Stimulated activated memory B cell treated with anti-CD40 and anti-IgM and Interleukin-4, amounts not matched to agents 10 μg/mL and 1 μg/mL and 100 μg/mL, for 72 hours (primary cell): ENCODE results near the gene EFS.
A peak's percentile ranks its signal among the peaks of the same experiment; 100 is the strongest.

Experiments used
- ATAC-seq: fragments of 150-1000 bp; cut with Tn5 transposase; 2 replicates; pipeline ENCODE4 v1.10.0; 2021
- H3K27ac Mint-ChIP-seq: one replicate; pipeline ENCODE4 v1.8.0; 2022; ENCODE audit warnings: mild to moderate bottlenecking, mixed read lengths
- H3K27me3 Mint-ChIP-seq: one replicate; pipeline ENCODE4 v1.8.0; 2022; ENCODE audit warnings: mixed read lengths
- H3K36me3 Mint-ChIP-seq: one replicate; pipeline ENCODE4 v1.8.0; 2022; ENCODE audit warnings: mixed read lengths
- H3K4me1 Mint-ChIP-seq: one replicate; pipeline ENCODE4 v1.8.0; 2022; ENCODE audit warnings: mixed read lengths
- H3K4me3 Mint-ChIP-seq: one replicate; pipeline ENCODE4 v1.8.0; 2022; ENCODE audit warnings: mild to moderate bottlenecking, moderate library complexity, mixed read lengths
- H3K9me3 Mint-ChIP-seq: one replicate; pipeline ENCODE4 v1.8.0; 2022; ENCODE audit warnings: mixed read lengths

Gene EFS

GRCh38 chr14:23359167-23359626, 5.8 kb downstream of the EFS start:
- peaks cover 44% of the 10 kb centered on the region for H3K27me3 Mint-ChIP-seq
- ATAC-seq, result no peak
- no peaks in the 10 kb centered on the region for H3K36me3 Mint-ChIP-seq
- no peak overlapping the region for H3K4me3 Mint-ChIP-seq
- no peaks in the 10 kb centered on the region for H3K4me1 Mint-ChIP-seq
- H3K27ac Mint-ChIP-seq, result no peak overlapping the region
- H3K9me3 Mint-ChIP-seq, result no peaks in the 10 kb centered on the region

DNA sequence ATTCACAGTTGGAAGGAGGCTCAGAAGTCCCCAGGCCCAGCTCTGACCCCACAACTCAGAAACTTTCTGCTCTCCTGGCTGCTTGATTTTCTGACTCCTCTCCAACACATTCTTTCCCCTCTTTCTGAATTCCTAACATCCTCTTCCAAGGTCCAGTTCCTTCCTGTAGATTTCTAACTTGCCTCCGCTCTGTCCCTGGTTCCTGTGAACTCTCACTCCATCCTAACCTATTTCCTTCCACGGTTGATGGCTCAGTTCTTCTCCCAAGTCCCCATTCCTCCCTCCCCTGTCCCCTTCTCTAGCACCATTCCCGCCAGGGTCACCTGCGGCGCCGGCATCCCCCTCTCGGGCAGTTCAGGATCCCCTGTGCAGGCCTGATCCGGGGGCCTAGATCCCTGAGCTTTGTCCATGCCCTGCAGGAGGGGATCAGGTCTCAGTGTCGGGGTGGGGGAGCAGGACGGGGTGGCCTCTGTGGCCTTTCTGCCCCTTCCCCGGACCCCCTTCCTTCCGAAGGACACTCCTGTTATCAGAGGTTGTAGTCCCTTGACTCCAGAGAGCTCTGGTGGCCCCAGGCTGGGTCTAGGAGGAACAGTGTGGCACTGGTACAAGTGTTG, 6.3 kb downstream of the EFS start:
- ATAC-seq, result no peak
- Mint-ChIP-seq H3K36me3 (no peaks in the 10 kb centered on the region), H3K27ac (no peak overlapping the region), H3K9me3 (no peaks in the 10 kb centered on the region), H3K27me3 (peaks cover 47% of the 10 kb centered on the region), H3K4me1 (no peaks in the 10 kb centered on the region), H3K4me3 (no peak overlapping the region)

DNA sequence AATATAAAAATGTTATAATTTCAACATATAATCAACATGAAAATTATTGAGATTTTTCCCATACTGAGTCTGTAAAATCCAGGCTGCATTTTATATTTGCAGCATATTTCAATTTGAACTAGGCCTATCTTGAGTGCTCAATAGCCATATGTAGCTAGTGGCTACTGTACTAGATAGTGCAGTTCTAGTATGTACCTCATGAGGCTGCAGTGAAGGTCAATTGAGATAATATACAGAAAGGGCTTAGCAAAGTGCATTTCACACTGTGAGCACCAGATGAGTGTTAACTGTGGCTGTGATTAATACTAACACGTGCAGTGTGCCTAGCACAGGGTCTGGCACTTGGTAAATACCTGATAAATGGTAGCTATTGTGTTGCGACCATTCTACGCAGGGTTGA, 6.9 kb downstream of the EFS start:
- ATAC-seq, result no peak
- Mint-ChIP-seq H3K9me3 (no peaks in the 10 kb centered on the region), H3K36me3 (no peaks in the 10 kb centered on the region), H3K4me3 (no peak overlapping the region), H3K27ac (no peak overlapping the region), H3K4me1 (no peaks in the 10 kb centered on the region), H3K27me3 (peaks cover 53% of the 10 kb centered on the region)

DNA sequence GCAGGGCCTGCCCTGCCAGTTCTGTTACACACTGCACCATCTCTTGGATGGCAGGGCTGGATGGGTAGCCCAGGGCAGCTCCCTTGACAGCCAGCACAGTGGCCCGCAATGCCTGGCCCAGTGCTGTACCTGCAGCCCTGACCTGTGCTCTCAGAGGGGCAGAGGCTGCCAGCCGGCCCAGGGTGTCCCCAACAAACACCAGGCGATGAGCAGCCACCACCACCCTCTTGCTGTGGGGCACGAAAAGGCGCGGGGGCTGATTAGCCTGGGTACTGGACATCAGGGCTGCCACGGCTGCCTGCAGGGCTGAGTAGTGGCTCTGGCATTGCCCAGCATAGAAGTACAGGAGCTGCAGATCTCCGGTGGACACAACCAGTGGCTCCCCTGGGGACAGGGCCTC, 7.7 kb downstream of the EFS start:
- H3K9me3 Mint-ChIP-seq, result no peaks in the 10 kb centered on the region
- no peak overlapping the region for H3K4me3 Mint-ChIP-seq
- no peak for ATAC-seq
- no peak overlapping the region for H3K27ac Mint-ChIP-seq
- H3K4me1 Mint-ChIP-seq, result no peaks in the 10 kb centered on the region
- no peaks in the 10 kb centered on the region for H3K36me3 Mint-ChIP-seq
- peaks cover 57% of the 10 kb centered on the region for H3K27me3 Mint-ChIP-seq

DNA sequence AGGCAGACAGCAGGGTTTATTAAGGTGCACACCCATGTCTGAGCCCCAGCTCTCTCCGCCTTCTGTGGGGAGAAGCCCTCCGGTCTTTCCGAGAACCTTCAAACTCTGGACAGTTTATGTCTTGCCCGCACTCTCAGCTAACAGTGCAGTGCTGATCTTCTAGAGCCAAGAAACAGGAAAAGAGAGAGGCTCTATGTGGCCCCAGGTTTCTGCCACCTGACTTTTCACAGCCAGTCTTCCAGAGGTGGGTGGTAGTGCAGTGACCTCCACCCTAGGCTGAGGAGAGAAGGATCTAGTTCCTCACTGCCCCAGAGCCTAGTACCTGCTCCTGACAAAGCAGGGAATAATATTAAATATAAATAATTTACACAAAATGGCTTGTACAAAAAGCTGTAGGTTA, 8.3 kb downstream of the EFS start:
- H3K4me1 Mint-ChIP-seq, result no peaks in the 10 kb centered on the region
- peaks cover 57% of the 10 kb centered on the region for H3K27me3 Mint-ChIP-seq
- no peaks in the 10 kb centered on the region for H3K36me3 Mint-ChIP-seq

DNA sequence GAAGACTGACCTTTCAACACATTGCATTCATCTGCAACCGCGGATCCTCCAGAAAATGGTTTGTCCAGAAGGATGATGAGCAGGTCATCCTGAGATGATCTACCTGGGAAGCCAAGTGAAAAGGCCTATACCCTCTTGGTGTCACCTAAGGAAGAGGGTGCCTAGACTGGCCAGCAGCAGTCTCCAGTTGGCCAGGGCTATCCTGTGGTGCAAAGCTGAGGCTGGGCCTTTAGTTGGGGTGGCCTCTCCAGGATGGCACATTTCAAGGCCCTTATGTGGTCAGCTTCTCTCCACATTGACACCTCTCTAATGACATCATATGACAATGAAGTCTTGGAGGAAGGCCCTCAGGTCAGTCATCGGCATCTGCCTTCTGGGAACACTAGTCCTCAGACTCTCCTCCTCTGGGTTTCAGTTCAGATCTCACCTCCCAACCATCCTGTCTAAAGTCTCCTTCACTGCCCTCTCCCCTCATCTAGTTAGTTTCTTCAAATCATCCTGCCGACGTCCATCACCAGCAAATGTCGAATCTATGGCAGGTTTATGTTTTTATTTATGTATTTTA, 9.0 kb downstream of the EFS start:
- no peak for ATAC-seq
- Mint-ChIP-seq H3K9me3 (no peaks in the 10 kb centered on the region), H3K27me3 (peaks cover 64% of the 10 kb centered on the region), H3K4me1 (no peaks in the 10 kb centered on the region), H3K4me3 (no peak overlapping the region), H3K36me3 (no peaks in the 10 kb centered on the region), H3K27ac (no peak overlapping the region)

More for the DNA sequence above, 8.3 kb downstream of the EFS start:
- H3K4me3 Mint-ChIP-seq, result no peak overlapping the region
- no peaks in the 10 kb centered on the region for H3K9me3 Mint-ChIP-seq
- H3K27ac Mint-ChIP-seq, result no peak overlapping the region
- no peak for ATAC-seq

GRCh38 chr14:23354990-23355389, 10.0 kb downstream of the EFS start:
- H3K4me3 Mint-ChIP-seq, result no peak overlapping the region
- H3K27me3 Mint-ChIP-seq, result peaks cover 69% of the 10 kb centered on the region
- H3K27ac Mint-ChIP-seq, result no peak overlapping the region
- no peaks in the 10 kb centered on the region for H3K4me1 Mint-ChIP-seq
- no peaks in the 10 kb centered on the region for H3K36me3 Mint-ChIP-seq
- ATAC-seq, result no peak
- H3K9me3 Mint-ChIP-seq, result peaks cover 3% of the 10 kb centered on the region

DNA sequence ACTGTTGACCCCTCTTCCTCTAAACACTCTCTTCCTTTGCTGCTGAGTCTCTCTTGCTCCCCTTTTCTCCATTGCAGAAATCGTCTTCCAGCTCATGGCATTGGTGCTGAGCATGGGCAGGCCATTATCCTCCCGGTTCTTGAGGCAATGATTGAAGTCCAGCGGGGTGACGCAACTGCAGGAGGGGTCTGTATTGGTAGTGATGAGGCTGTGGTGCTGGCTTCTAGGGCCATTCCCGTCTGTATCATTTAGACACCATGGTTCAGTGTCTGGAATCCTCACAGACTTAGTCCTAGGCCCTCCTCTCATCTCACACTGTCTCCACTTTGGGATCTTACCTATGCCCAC, 11.6 kb downstream of the EFS start:
- peaks cover 3% of the 10 kb centered on the region for H3K9me3 Mint-ChIP-seq
- H3K36me3 Mint-ChIP-seq, result no peaks in the 10 kb centered on the region
- peak overlapping the region; percentile 53 for H3K4me3 Mint-ChIP-seq
- H3K4me1 Mint-ChIP-seq, result no peaks in the 10 kb centered on the region
- peaks cover 71% of the 10 kb centered on the region for H3K27me3 Mint-ChIP-seq
- no peak overlapping the region for H3K27ac Mint-ChIP-seq
- ATAC-seq, result no peak

- peak within 1 kb of the TSS; percentile 57 for H3K4me3 Mint-ChIP-seq
- ATAC-seq, result peak; percentile 67
- H3K36me3 Mint-ChIP-seq, result no peaks in the 10 kb centered on the region
- peaks cover 76% of the 10 kb centered on the region for H3K27me3 Mint-ChIP-seq
- no peak within 1 kb of the TSS for H3K27ac Mint-ChIP-seq
- H3K9me3 Mint-ChIP-seq, result peaks cover 3% of the 10 kb centered on the region
- H3K4me1 Mint-ChIP-seq, result no peaks in the 10 kb centered on the region
These were observed 12.2 kb downstream of the EFS start, which contains the start of gene SLC22A17 for GRCh38 chr14:23352506-23353432. SLC22A17 (minus strand) TSS chr14:23352887.

DNA sequence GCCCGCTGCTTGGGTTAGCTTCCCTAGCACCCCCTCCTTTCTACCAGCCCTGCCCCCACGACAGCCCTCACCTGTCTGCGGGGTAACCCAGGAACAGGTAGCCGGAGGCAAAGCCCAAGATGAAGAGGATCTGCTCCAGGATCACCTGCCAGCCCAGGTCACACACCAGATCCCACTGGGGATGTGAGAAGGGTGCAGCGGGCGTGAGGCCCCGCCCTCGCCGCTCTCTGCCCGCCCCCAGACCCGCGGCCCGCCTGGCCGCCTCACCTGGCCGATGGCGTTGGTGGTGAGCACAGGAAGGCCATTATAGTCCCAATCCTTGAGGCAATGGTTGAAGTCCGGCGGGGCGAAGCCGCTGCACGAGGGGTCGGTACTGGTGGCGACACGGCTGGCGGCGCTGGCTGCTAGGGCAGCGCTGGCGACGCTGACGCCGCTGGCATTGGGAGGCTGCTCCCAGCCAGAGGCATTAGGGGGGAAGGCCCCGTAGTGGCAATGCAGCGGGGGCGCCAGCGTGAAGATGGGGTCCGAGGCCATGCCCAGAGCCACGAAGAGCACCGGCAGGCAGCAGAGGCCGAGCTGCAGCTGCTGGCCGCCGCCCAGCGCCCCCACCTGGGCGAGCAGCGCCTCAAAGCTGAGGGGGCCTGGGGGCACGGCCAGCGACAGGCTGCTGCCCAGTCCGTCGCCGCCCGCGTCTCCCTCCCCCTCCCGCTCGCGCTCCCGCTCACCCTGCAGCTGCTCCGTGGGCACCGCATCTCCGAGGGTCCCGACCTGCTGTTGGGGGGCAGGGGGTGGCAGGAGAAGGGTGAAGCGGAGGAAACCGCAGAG, 13.1 kb downstream of the EFS start:
- no peaks in the 10 kb centered on the region for H3K36me3 Mint-ChIP-seq
- no peak overlapping the region for H3K27ac Mint-ChIP-seq
- peak overlapping the region; percentile 57 for H3K4me3 Mint-ChIP-seq
- H3K9me3 Mint-ChIP-seq, result peaks cover 3% of the 10 kb centered on the region
- H3K4me1 Mint-ChIP-seq, result no peaks in the 10 kb centered on the region
- H3K27me3 Mint-ChIP-seq, result peaks cover 78% of the 10 kb centered on the region
- ATAC-seq, result no peak

GRCh38 chr14:23349156-23349845, 15.7 kb downstream of the EFS start:
- Mint-ChIP-seq H3K4me1 (no peaks in the 10 kb centered on the region), H3K9me3 (peaks cover 3% of the 10 kb centered on the region), H3K4me3 (no peak overlapping the region), H3K36me3 (no peaks in the 10 kb centered on the region), H3K27me3 (peaks cover 56% of the 10 kb centered on the region), H3K27ac (no peak overlapping the region)
- ATAC-seq, result no peak

DNA sequence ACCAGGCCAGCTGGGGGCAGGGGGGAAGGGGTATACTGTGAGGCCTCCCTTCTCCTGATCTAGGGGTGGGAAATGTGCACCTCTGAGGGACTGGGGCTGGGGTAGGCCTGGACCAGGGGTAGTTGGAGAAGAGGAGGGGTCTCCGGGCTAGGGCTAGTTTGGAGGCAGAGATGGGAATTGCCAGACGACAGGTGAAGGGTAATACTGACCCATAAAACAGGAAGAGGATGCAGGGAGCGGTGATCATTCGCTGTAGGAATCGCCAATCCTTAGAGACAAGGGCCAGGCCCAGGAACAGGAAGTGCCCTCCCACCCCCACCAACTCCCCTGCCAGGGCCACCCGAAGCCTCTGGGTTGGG, 16.7 kb downstream of the EFS start:
- Mint-ChIP-seq H3K27me3 (peaks cover 45% of the 10 kb centered on the region), H3K9me3 (peaks cover 3% of the 10 kb centered on the region), H3K4me3 (no peak overlapping the region), H3K4me1 (no peaks in the 10 kb centered on the region), H3K27ac (no peak overlapping the region), H3K36me3 (no peaks in the 10 kb centered on the region)
- no peak for ATAC-seq

- Mint-ChIP-seq H3K36me3 (no peaks in the 10 kb centered on the region), H3K9me3 (peaks cover 3% of the 10 kb centered on the region), H3K4me1 (no peaks in the 10 kb centered on the region), H3K4me3 (no peak overlapping the region), H3K27me3 (peaks cover 39% of the 10 kb centered on the region), H3K27ac (no peak overlapping the region)
- ATAC-seq, result no peak
These were observed 17.3 kb downstream of the EFS start for GRCh38 chr14:23347406-23348296.
